ENCODE measurements around the gene WWOX.

WWOX gene

GRCh38 chr16:78483124-78483992 is 383.9 kb downstream of the WWOX start:
- TF ChIP-seq CTCF (IDR thresholded peaks at IDR 0.05; ENCODE audit: control insufficient read depth, insufficient read depth, low read depth, low read length, missing control alignments) = no peak
- DNase-seq (ENCODE audit: low read depth) = no peak
- H3K4me3 ChIP-seq (ENCODE audit: control insufficient read depth, low read depth, low read length) = no peak overlapping the region

- TF ChIP-seq CTCF (IDR thresholded peaks at IDR 0.05; ENCODE audit: control insufficient read depth, insufficient read depth, low read depth, low read length, missing control alignments) = no peak
- no peak for DNase-seq (ENCODE audit: low read depth)
- H3K4me3 ChIP-seq (ENCODE audit: control insufficient read depth, low read depth, low read length) = no peak overlapping the region
These were observed 385.1 kb downstream of the WWOX start for GRCh38 chr16:78484509-78485058.

GRCh38 chr16:78485188-78485916 is 385.9 kb downstream of the WWOX start:
- DNase-seq (ENCODE audit: low read depth) = no peak
- H3K4me3 ChIP-seq (ENCODE audit: control insufficient read depth, low read depth, low read length) = no peak overlapping the region
- TF ChIP-seq CTCF (IDR thresholded peaks at IDR 0.05; ENCODE audit: control insufficient read depth, insufficient read depth, low read depth, low read length, missing control alignments) = no peak

- TF ChIP-seq CTCF (IDR thresholded peaks at IDR 0.05; ENCODE audit: control insufficient read depth, insufficient read depth, low read depth, low read length, missing control alignments) = no peak
- DNase-seq (ENCODE audit: low read depth) = no peak
- no peak overlapping the region for H3K4me3 ChIP-seq (ENCODE audit: control insufficient read depth, low read depth, low read length)
These were observed 386.4 kb downstream of the WWOX start for GRCh38 chr16:78485917-78486257.

- no peak overlapping the region for H3K4me3 ChIP-seq (ENCODE audit: control insufficient read depth, low read depth, low read length)
- DNase-seq (ENCODE audit: low read depth) = no peak
- no peak for TF ChIP-seq CTCF (IDR thresholded peaks at IDR 0.05; ENCODE audit: control insufficient read depth, insufficient read depth, low read depth, low read length, missing control alignments)
These were observed 388.0 kb downstream of the WWOX start for GRCh38 chr16:78487471-78487870.

- H3K4me3 ChIP-seq (ENCODE audit: control insufficient read depth, low read depth, low read length) = no peak overlapping the region
- TF ChIP-seq CTCF (IDR thresholded peaks at IDR 0.05; ENCODE audit: control insufficient read depth, insufficient read depth, low read depth, low read length, missing control alignments) = no peak
- DNase-seq (ENCODE audit: low read depth) = no peak
These were observed 389.6 kb downstream of the WWOX start for GRCh38 chr16:78489072-78489471.
